22Rv1 (cell line): ENCODE results near the gene C22orf39.

Experiments used
- CTCF ChIP-seq: fragments of 450-650 bp; IDR thresholded peaks from 2 replicates; pipeline ENCODE4 v1.5.1; 2017; ENCODE audit warnings: mild to moderate bottlenecking
- ZFX ChIP-seq: fragments of 450-650 bp; IDR thresholded peaks from 2 replicates; pipeline ENCODE4 v1.6.1; 2017; ENCODE audit warnings: antibody characterized with exemption, borderline replicate concordance

GRCh38 chr22:19406846-19407245 lies 40.7 kb downstream of the C22orf39 start:
- TF ChIP-seq CTCF (no peak), ZFX (no peak)
